Stimulated activated CD4-positive, alpha-beta T cell treated with anti-CD3 and anti-CD28 coated beads, Interleukin-1b, Interleukin-23, amount 100 ng/mL, for 1 hour (primary cell): ENCODE data around the gene ROR2.

Source experiments
- DNase-seq, 2 donors: peaks; one replicate each; pipeline ENCODE4 v3.0.0-alpha.2; 2020; ENCODE audit warnings: low read depth in 2 of 2

ROR2 gene

DNA sequence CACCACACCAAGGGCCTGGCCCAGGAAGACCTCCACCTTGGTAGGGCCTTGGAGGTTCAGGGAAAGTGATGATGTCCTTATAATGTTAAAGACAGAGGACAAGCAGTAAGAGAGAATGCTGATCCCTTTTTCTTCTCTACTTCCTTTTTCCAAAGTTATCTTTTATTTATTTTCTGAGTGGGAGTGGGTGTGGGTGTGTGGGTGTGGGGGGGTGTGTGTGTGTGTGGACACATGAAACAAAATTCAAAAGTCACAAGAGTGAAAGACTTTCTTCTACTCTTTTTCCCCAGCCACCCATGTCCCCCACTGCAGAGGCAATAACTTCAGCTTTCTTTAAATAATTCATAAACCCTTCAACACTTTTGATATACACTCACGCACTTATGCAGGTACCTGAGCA is 70.8 kb downstream of the ROR2 start:
- no peak for DNase-seq

GRCh38 chr9:91873637-91874051 is 76.4 kb downstream of the ROR2 start:
- DNase-seq, result no peak

- DNase-seq, result no peak
Measured at GRCh38 chr9:91868732-91869391, 81.2 kb downstream of the ROR2 start.

DNA sequence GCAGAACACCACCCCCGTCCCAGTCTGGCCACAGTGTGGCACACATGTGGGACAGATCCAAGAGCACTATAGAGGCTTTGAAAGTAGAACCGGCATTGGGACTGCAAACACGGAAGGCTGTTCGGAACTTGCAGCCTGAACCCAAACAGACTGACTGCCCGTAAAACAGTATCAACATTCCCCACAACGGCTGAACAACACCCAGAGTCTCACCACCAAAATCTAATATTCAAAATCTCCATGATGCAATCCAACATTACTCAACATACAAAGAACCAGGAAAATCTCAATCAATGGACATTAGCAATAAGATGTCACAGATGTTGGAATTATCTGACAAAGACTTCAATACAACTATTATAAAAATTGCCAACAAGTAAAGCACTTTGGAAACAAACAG is 82.3 kb downstream of the ROR2 start:
- no peak for DNase-seq

DNA sequence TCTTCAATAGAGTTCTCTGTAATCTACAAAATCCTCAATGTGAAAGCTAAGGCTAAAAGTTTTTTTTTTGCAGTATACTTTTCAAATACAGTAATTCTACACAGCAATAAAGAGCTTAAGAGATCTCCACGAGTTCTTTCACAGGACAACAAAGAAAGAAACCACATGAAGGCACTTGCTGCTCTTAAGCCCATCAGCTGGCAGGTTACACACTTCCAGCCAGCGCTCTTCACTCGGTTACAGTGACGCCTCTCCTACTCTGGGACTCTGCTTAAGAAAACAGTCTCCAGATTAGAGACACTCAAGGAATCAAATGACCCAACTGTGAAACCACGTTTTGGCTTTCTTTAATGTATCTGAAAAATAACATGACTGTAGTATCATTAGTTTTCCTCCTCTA is 85.0 kb downstream of the ROR2 start:
- no peak for DNase-seq

GRCh38 chr9:91864380-91864779 is 85.6 kb downstream of the ROR2 start:
- no peak for DNase-seq

- DNase-seq, result no peak
Measured at GRCh38 chr9:91863469-91863868, 86.6 kb downstream of the ROR2 start.

- no peak for DNase-seq
Measured at GRCh38 chr9:91858213-91859030, 91.6 kb downstream of the ROR2 start.

DNA sequence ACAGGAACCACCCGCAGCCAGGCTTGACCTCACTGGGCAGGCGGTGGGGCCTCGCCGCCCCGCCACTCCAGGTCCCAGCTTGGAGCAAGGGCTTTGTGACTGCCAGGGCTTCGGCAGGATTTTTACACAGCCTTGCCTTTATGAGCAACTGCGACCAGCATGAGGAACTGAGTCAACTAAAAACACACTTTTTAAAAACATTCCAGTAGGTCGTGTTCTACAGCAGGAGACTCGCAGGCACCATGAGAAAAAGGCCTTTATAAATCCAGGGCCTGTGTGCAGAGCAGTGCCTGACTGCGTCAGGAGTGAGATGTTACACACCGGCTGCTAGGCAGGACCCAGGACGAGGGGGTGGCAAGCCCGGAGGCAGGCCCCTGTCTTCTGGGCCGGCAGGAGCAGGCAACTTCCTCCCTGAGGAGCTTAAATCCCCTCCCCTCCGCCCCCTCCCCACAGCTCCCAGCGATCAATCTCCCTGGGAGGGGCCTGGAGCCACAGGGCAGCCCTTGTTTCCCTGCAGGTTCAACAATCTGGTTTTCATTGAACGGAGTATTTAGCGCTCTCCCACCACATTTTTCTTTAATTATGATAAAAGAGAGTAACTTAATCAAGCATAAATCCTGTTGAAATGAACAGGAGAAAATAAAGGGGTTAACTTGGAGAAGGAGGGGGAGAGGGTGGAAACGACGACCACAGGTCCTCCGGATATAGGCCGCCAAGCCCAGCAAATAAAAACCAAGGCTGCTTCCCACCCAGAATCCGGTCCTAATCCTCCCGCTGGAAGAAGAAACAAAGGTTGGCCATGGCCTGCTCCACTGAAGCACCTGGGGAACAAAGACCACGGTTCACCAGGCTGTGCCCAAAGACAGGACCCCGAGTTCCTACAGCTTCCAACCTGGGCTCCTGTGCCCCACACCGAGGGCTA is 92.5 kb downstream of the ROR2 start:
- DNase-seq, result no peak

- no peak for DNase-seq
Measured at GRCh38 chr9:91856419-91856818, 93.6 kb downstream of the ROR2 start.

DNA sequence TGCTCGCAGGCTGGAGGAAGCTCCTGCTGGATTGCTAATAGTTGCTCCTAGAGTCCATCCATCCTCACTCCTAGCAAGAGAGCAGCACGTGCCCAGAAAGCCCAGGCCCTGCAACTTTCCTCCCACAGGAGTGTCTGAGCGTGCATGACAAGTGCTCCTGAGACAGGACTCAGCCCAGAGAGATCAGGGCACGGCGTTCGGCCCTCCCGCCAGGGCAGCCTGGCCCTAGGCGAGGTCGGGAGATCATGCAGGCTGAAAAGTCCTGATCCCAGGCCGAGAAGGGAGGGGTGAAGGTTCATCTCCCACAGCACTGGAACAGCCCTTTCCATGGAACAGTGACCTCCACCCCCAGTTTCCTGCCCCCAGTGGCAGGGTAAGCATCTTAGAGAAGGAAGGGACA is 94.8 kb downstream of the ROR2 start:
- DNase-seq, result no peak

DNA sequence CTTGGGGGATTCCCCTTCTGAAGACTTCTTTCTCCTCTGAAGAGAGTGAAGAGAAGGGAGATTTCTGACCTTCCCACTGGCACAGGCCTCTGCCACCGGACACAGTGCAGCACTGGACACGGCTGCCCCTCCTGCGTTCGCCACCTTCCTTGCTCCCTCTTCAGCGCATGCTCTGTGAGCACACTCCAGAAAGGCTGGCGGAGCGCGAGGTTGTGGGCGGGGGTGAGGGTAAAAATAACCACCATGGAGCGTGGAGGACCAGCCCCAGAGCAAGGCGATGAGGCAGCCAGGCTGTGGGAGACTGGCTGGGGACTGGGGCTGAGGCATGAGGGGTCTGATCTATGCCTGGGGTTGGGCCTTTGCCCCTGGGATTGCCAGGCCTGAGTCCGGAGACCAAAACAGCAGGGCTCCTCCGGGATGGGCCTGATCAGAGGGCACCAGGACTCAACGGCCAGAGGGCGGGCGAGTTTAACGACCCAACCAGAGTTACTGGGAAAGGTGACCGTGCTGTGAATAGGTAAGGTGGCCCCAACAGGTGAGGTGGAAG is 97.2 kb downstream of the ROR2 start:
- no peak for DNase-seq

DNA sequence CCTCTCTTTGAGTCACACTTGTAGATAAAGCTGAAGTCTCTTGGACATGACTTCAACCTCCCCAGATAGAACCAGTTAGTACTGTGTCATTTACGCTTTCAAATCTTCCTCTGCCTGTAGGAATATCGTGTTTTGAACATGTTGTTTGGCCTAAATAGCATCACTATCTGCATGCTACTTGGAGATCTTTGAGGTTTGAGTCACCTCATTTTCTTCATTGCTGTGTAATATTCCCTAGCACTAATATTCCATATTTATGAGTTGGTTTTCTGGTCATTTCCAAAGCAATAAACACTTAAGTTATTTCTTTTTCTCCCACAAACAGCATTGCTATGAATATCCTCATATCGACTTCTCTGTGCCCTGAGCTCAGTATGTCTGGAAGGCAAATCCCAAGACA is 100.3 kb downstream of the ROR2 start:
- DNase-seq, result no peak

DNA sequence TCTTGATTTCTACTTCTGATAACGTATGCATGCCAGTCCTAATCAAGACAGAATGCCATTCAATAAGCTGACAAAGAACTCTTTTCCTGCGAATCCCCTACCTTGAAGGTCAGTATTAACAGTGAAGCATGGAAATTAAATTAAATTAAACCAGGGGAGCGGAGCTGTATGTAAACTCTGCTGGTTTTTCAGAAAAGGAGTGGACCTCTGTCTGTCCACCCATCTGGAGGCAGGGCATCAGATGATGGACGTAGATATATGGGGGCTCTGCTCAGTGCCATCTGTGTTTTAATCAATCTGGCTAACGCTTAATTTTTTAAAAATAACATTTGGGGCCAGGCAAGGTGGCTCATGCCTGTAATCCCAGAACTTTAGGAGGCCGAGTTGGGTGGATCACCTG is 101.9 kb downstream of the ROR2 start:
- no peak for DNase-seq

- DNase-seq, result no peak
Measured at GRCh38 chr9:91847581-91848091, 102.4 kb downstream of the ROR2 start.

- DNase-seq, result no peak
Measured at GRCh38 chr9:91845879-91846278, 104.1 kb downstream of the ROR2 start.

DNA sequence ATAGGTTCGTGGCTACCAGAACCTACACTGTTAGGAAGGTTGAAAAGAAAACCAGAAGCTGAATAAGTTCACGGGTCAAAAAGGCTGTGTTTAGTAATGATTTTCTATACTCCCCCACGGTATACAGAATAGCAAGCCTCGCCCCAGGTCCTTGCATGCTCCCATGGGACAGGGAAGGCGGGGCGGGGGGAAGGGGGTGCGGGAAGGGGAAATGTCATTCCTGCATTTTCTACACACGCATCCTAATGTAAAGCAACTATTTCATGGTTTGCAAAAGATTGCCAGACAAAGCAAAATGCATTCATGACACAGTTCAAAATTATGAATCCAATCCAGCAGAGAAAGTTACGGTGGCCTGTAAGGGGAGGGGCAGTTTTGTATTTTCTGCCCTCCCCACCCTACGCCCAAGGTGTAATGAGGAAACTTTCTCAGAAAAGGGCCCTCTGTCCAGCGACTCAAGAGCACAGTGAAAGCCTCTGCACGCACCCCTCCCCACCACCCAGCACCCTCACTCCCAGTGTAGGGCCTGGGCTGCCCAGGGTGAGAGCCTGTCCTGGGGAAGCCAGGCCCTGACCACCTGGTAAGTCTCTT is 105.2 kb downstream of the ROR2 start:
- no peak for DNase-seq

- no peak for DNase-seq
Measured at GRCh38 chr9:91844190-91844589, 105.8 kb downstream of the ROR2 start.

DNA sequence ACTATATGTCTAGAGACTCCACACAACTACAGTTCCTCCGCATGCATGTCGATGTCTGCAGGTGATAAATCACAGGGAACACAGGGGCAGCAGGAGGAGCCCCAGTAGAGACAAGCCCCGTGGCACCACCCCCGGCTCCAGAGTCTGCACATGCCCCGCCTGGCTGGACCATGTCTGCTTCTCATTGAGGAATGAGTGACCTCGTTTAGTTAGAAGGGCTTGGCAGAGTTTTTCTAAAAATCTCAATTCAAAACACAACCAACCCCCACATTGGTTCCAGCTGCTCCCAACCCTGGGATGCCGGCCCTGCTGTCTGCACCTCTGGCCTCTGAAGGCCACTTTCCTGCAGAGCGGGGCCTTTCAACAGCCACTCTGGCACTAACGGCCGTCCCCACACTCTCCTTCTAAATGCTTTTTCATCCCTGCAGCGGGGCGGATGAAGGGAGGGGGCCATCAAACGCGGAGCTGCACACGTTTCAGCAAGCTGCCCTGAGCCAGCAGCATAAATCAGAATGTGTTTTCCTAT is 106.3 kb downstream of the ROR2 start:
- DNase-seq, result no peak

GRCh38 chr9:91843093-91843492 is 106.9 kb downstream of the ROR2 start:
- no peak for DNase-seq

DNA sequence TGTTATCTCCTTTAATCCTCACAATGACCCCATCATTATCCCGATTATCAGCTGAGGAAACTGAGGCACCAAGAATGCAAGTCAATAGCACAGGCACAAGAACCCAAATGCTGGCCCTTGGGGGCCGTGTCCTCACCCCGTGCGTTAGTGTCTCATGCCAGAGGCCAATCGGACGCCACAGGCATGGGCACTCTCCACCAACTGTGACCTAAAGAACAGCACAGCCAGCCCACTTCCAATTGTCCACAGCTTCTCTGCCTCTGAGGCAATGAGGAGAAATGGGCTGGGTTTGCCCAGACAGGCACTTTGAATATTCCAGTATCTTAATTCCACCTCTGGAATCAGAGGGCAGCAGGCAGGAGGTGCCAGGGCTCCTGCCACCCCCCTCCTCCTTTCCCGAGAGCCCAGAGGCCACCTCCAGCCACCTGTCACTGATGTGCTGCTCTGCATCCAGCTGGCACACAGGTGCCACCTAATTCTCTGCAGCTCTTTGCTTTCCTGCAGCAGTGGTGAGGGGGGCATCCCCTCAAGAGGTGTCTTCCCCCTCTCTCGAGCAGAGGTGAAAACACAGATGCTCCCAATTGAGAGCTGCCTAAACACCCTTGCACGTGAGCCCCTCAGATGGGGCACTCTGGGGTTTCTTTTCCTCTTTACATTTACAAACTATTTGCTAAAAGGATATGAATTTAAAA is 107.5 kb downstream of the ROR2 start:
- no peak for DNase-seq
